Measurements from ENCODE around the gene FIGN. TPM values are rescaled to one million over a fixed set of nuclear protein-coding genes. Genes with fewer than 3 reads are reported as not detected.

Gene FIGN
- total RNA-seq, 1 donor from 2014 or later: 4.3 TPM

GRCh38 chr2:163753726-163754125 is 17.9 kb upstream of the FIGN start:
- H3K9me3 ChIP-seq: no peaks in the 10 kb centered on the region

GRCh38 chr2:163752267-163752666 is 16.5 kb upstream of the FIGN start:
- H3K4me1 ChIP-seq: peaks cover 0 to 3% of the 10 kb centered on the region in 2 donors
- H3K9me3 ChIP-seq: no peaks in the 10 kb centered on the region
- no peak for DNase-seq (ENCODE audit: low spot score in 2 of 2)
- TF ChIP-seq CTCF (IDR thresholded peaks at IDR 0.05): no peak
- no peak overlapping the region for H3K27ac ChIP-seq
- intact Hi-C loops (cut with DNase I): no loop called here
- H3K27me3 ChIP-seq: no peaks in the 10 kb centered on the region
- H3K4me3 ChIP-seq: no peak overlapping the region
- H3K36me3 ChIP-seq: no peaks in the 10 kb centered on the region

More at GRCh38 chr2:163753726-163754125, 17.9 kb upstream of the FIGN start:
- Histone ChIP-seq H3K27ac (no peak overlapping the region), H3K36me3 (no peaks in the 10 kb centered on the region), H3K4me1 (peaks cover 0 to 3% of the 10 kb centered on the region in 2 donors), H3K4me3 (no peak overlapping the region), H3K27me3 (no peaks in the 10 kb centered on the region)
- intact Hi-C loops (cut with DNase I): no loop called here
- TF ChIP-seq CTCF (IDR thresholded peaks at IDR 0.05): no peak
- no peak for DNase-seq (ENCODE audit: low spot score in 2 of 2)

GRCh38 chr2:163751696-163752095 is 15.9 kb upstream of the FIGN start:
- no peaks in the 10 kb centered on the region for H3K9me3 ChIP-seq
- intact Hi-C loops (cut with DNase I): no loop called here
- no peak overlapping the region for H3K27ac ChIP-seq
- H3K4me1 ChIP-seq: peaks cover 0 to 3% of the 10 kb centered on the region in 2 donors
- no peaks in the 10 kb centered on the region for H3K27me3 ChIP-seq
- no peak for DNase-seq (ENCODE audit: low spot score in 2 of 2)
- no peaks in the 10 kb centered on the region for H3K36me3 ChIP-seq
- no peak for TF ChIP-seq CTCF (IDR thresholded peaks at IDR 0.05)
- no peak overlapping the region for H3K4me3 ChIP-seq

- intact Hi-C loops (cut with DNase I): no loop called here
- Histone ChIP-seq H3K36me3 (no peaks in the 10 kb centered on the region), H3K27me3 (no peaks in the 10 kb centered on the region), H3K9me3 (no peaks in the 10 kb centered on the region), H3K27ac (no peak overlapping the region), H3K4me3 (no peak overlapping the region), H3K4me1 (peaks cover 0 to 1% of the 10 kb centered on the region in 2 donors)
- DNase-seq (ENCODE audit: low spot score in 2 of 2): no peak
- TF ChIP-seq CTCF (IDR thresholded peaks at IDR 0.05): no peak
Observed at GRCh38 chr2:163748420-163748819, 12.6 kb upstream of the FIGN start.

- intact Hi-C loops (cut with DNase I): no loop called here
- TF ChIP-seq CTCF (IDR thresholded peaks at IDR 0.05): no peak
- Histone ChIP-seq H3K4me1 (no peaks in the 10 kb centered on the region), H3K4me3 (no peak overlapping the region), H3K27ac (no peak overlapping the region), H3K27me3 (no peaks in the 10 kb centered on the region), H3K9me3 (no peaks in the 10 kb centered on the region), H3K36me3 (no peaks in the 10 kb centered on the region)
- DNase-seq (ENCODE audit: low spot score in 2 of 2): no peak
Observed at GRCh38 chr2:163741435-163741834, 5.6 kb upstream of the FIGN start.

- Histone ChIP-seq H3K4me1 (no peaks in the 10 kb centered on the region), H3K36me3 (no peaks in the 10 kb centered on the region), H3K4me3 (peak overlapping the region in 1 of 2 donors; percentile 96), H3K27me3 (no peaks in the 10 kb centered on the region), H3K27ac (no peak overlapping the region), H3K9me3 (no peaks in the 10 kb centered on the region)
- DNase-seq (ENCODE audit: low spot score in 2 of 2): no peak
- intact Hi-C loops (cut with DNase I): loop anchor here (2.0 to 10.0 kb wide), 5 partner anchors 33 to 389 kb away; no protein-coding TSS in a partner anchor
- TF ChIP-seq CTCF (IDR thresholded peaks at IDR 0.05): no peak
Observed at GRCh38 chr2:163737563-163737962, 1.8 kb upstream of the FIGN start.
